Measurements from ENCODE around the gene CMTM6. TPM values are rescaled to one million over a fixed set of nuclear protein-coding genes. Genes with fewer than 3 reads are reported as not detected.
"Not testable (repeated sequence)": the region's sequence is repeated elsewhere in the genome, so short reads cannot be mapped to it uniquely, and the experiment has no call there.

Gene CMTM6
- total RNA-seq, 4 donors from 2014 or later, result 63.8 to 124 (median 71.3) TPM

- Histone ChIP-seq H3K27ac (peak overlapping the region; percentile 34 to 58 (median 40)), H3K4me1 (peaks cover 9 to 19% of the 10 kb centered on the region in 2 donors), H3K36me3 (no peaks in the 10 kb centered on the region), H3K9me3 (no peaks in the 10 kb centered on the region), H3K27me3 (no peaks in the 10 kb centered on the region), H3K4me3 (replicated peaks in 1 of 3) (peak overlapping the region in 1 of 3 donors; percentile 31)
- TF ChIP-seq POLR2A (IDR thresholded peaks at IDR 0.05) (no peak), CTCF (IDR thresholded peaks at IDR 0.05) (peak; percentile 87 to 99 (median 96))
- 26 to 31% methylated on average over 34 to 39 of the region's 41 CpGs for WGBS, 2 donors
- peak; percentile 76 to 83 for DNase-seq
- intact Hi-C loops (cut with DNase I), result loop anchor here (5.0 to 10.0 kb wide), 2 partner anchors 90 to 173 kb away; no protein-coding TSS in a partner anchor
Observed at GRCh38 chr3:32467333-32468070, 35.1 kb downstream of the CMTM6 start.

GRCh38 chr3:32466808-32467207 lies 35.8 kb downstream of the CMTM6 start:
- not testable (repeated sequence) for H3K4me3 ChIP-seq (replicated peaks in 1 of 3); H3K36me3 ChIP-seq; DNase-seq; H3K9me3 ChIP-seq; H3K27me3 ChIP-seq; H3K27ac ChIP-seq
- H3K4me1 ChIP-seq, result peaks cover 12 to 25% of the 10 kb centered on the region in 2 donors
- intact Hi-C loops (cut with DNase I), result loop anchor here (5.0 to 10.0 kb wide), 2 partner anchors 90 to 172 kb away; no protein-coding TSS in a partner anchor
- WGBS, 2 donors, result 91 to 93% methylated on average over 6 of the region's 6 CpGs

- 95 to 99% methylated on average over 7 of the region's 7 CpGs for WGBS, 2 donors
- not testable (repeated sequence) for H3K4me3 ChIP-seq (replicated peaks in 1 of 3); H3K36me3 ChIP-seq; H3K9me3 ChIP-seq; DNase-seq; H3K27me3 ChIP-seq; H3K27ac ChIP-seq
- H3K4me1 ChIP-seq, result peaks cover 19 to 22% of the 10 kb centered on the region in 2 donors
- intact Hi-C loops (cut with DNase I), result loop anchor here (5.0 to 10.0 kb wide), 2 partner anchors 87 to 170 kb away; no protein-coding TSS in a partner anchor
Observed at GRCh38 chr3:32464726-32465125, 37.9 kb downstream of the CMTM6 start.

- not testable (repeated sequence) for H3K36me3 ChIP-seq; DNase-seq; H3K9me3 ChIP-seq; H3K27me3 ChIP-seq; H3K27ac ChIP-seq; H3K4me3 ChIP-seq (replicated peaks in 1 of 3)
- 94 to 95% methylated on average over 7 of the region's 7 CpGs for WGBS, 2 donors
- peaks cover 13 to 14% of the 10 kb centered on the region in 2 donors for H3K4me1 ChIP-seq
- intact Hi-C loops (cut with DNase I), result loop anchor here (10.0 kb wide), 1 partner anchor 169 kb away; no protein-coding TSS in a partner anchor
Observed at GRCh38 chr3:32463415-32463814, 39.2 kb downstream of the CMTM6 start.

GRCh38 chr3:32462191-32462986 lies 40.3 kb downstream of the CMTM6 start:
- intact Hi-C loops (cut with DNase I), result loop anchor here (10.0 kb wide), 1 partner anchor 168 kb away; no protein-coding TSS in a partner anchor
- not testable (repeated sequence) for H3K9me3 ChIP-seq; H3K36me3 ChIP-seq; DNase-seq; H3K27me3 ChIP-seq; H3K4me3 ChIP-seq (replicated peaks in 1 of 3)
- Histone ChIP-seq H3K27ac (peak overlapping the region in 2 of 3 donors; percentile 52 to 65), H3K4me1 (peaks cover 10 to 11% of the 10 kb centered on the region in 2 donors)
- WGBS, 2 donors, result 59 to 67% methylated on average over 9 of the region's 9 CpGs

GRCh38 chr3:32460817-32461496 lies 41.7 kb downstream of the CMTM6 start:
- H3K36me3 ChIP-seq; DNase-seq; H3K27ac ChIP-seq; H3K27me3 ChIP-seq; H3K9me3 ChIP-seq; H3K4me3 ChIP-seq (replicated peaks in 1 of 3): not testable (repeated sequence)
- H3K4me1 ChIP-seq, result peaks cover 10% of the 10 kb centered on the region in 2 donors
- WGBS, 2 donors, result 92% methylated on average over 10 of the region's 10 CpGs
- intact Hi-C loops (cut with DNase I), result loop anchor here (10.0 kb wide), 1 partner anchor 166 kb away; no protein-coding TSS in a partner anchor

GRCh38 chr3:32460031-32460749 lies 42.5 kb downstream of the CMTM6 start:
- no peaks in the 10 kb centered on the region for H3K9me3 ChIP-seq
- 65 to 73% methylated on average over 14 to 15 of the region's 15 CpGs for WGBS, 2 donors
- no peaks in the 10 kb centered on the region for H3K36me3 ChIP-seq
- H3K4me1 ChIP-seq, result peaks cover 10 to 17% of the 10 kb centered on the region in 2 donors
- TF ChIP-seq POLR2A (IDR thresholded peaks at IDR 0.05), result no peak
- TF ChIP-seq CTCF (IDR thresholded peaks at IDR 0.05), result no peak
- no peak overlapping the region for H3K4me3 ChIP-seq (replicated peaks in 1 of 3)
- no peak overlapping the region for H3K27ac ChIP-seq
- DNase-seq, result no peak
- no peaks in the 10 kb centered on the region for H3K27me3 ChIP-seq
- intact Hi-C loops (cut with DNase I), result loop anchor here (10.0 kb wide), 1 partner anchor 165 kb away; no protein-coding TSS in a partner anchor
